Large intestine (tissue), 3 donors: ENCODE results near the gene STOX2. TPM values are rescaled to one million over a fixed set of nuclear protein-coding genes. Genes with fewer than 3 reads are reported as not detected.

ENCODE experiments used
- DNase-seq, 2 donors: peaks; one replicate each; pipeline versions ENCODE4 v3.0.0 to v3.0.0-alpha.2; 2013
- H3K27ac ChIP-seq: one replicate; pipeline ENCODE4 v1.5.1; 2013; ENCODE audit warnings: low read length
- H3K27me3 ChIP-seq: 2 replicates; pipeline ENCODE4 v1.6.1; 2013; ENCODE audit warnings: low read length; ENCODE audit not compliant: control insufficient read depth, insufficient read depth
- H3K36me3 ChIP-seq: 2 replicates; pipeline ENCODE4 v1.6.1; 2013; ENCODE audit warnings: low read length; ENCODE audit not compliant: control insufficient read depth, insufficient read depth
- H3K4me1 ChIP-seq: one replicate; pipeline ENCODE4 v1.6.1; 2013; ENCODE audit warnings: low read length; ENCODE audit not compliant: control insufficient read depth, insufficient read depth
- H3K4me3 ChIP-seq: one replicate; pipeline ENCODE4 v1.5.1; 2013; ENCODE audit warnings: low read length
- H3K9me3 ChIP-seq: one replicate; pipeline ENCODE4 v1.6.1; 2013; ENCODE audit warnings: mild to moderate bottlenecking, low read depth, low read length, moderate library complexity; ENCODE audit not compliant: control insufficient read depth
- WGBS: methylation state at CpG from one replicate; pipeline ENCODE4 v1.1.5; 2013; ENCODE audit warnings: low lambda C conversion rate; ENCODE audit not compliant: insufficient coverage; 5-methylcytosine and 5-hydroxymethylcytosine counted together
- polyA plus RNA-seq: library from polyadenylated mRNA; unstranded; fragments of 120-200 nt; gene quantifications from one replicate; pipeline ENCODE4 v1.2.1, GENCODE V29; 2013

The STOX2 gene
- polyA plus RNA-seq, 1 donor: 4.4 TPM

GRCh38 chr4:184067931-184068554, 162.9 kb downstream of the STOX2 start:
- Histone ChIP-seq H3K4me1 (peaks cover 21% of the 10 kb centered on the region), H3K4me3 (no peak overlapping the region), H3K27me3 (no peaks in the 10 kb centered on the region), H3K9me3 (no peaks in the 10 kb centered on the region), H3K27ac (no peak overlapping the region), H3K36me3 (no peaks in the 10 kb centered on the region)
- WGBS: 80% methylated on average over 3 of the region's 9 CpGs
- DNase-seq: no peak

Other genes with a start within 250 kb of the STOX2 start
- 20.0 TPM for gene RWDD4, start 246.1 kb upstream of the STOX2 start, polyA plus RNA-seq
- gene TRAPPC11, start 246.0 kb upstream of the STOX2 start, polyA plus RNA-seq: 28.9 TPM